HG03196 (cell line): Measurements from ENCODE around the gene CCL4L2.
"Not testable (repeated sequence)": the region's sequence is repeated elsewhere in the genome, so short reads cannot be mapped to it uniquely, and the experiment has no call there.

ENCODE experiments used
- ATAC-seq: cut with Tn5 transposase; IDR thresholded peaks from one replicate; pipeline ENCODE4 v1.9.1; 2021; ENCODE audit not compliant: unreplicated experiment

Gene CCL4L2

GRCh38 chr17:36210439-36211211 lies at the start of gene CCL4L2:
Gene CCL4L2 (plus strand): TSS chr17:36211063.
- peak; percentile 56 for ATAC-seq

- not testable (repeated sequence) for ATAC-seq
Observed at GRCh38 chr17:36168836-36169235, 42.0 kb upstream of the CCL4L2 start.

GRCh38 chr17:36176536-36176935 lies 34.3 kb upstream of the CCL4L2 start, which contains the start of gene TBC1D3B:
Gene TBC1D3B (minus strand): TSS chr17:36176636. CDS start chr17:36175050, 1,586 bp downstream.
- not testable (repeated sequence) for ATAC-seq

GRCh38 chr17:36181446-36182175 lies 29.3 kb upstream of the CCL4L2 start:
- ATAC-seq, result not testable (repeated sequence)

GRCh38 chr17:36182176-36183000 lies 28.5 kb upstream of the CCL4L2 start:
- ATAC-seq, result no peak

- ATAC-seq, result no peak
Observed at GRCh38 chr17:36183001-36183971, 27.6 kb upstream of the CCL4L2 start.

- no peak for ATAC-seq
Observed at GRCh38 chr17:36184023-36184765, 26.7 kb upstream of the CCL4L2 start.

GRCh38 chr17:36185416-36185815 lies 25.4 kb upstream of the CCL4L2 start:
- no peak for ATAC-seq

- ATAC-seq, result not testable (repeated sequence)
Observed at GRCh38 chr17:36186810-36187763, 23.8 kb upstream of the CCL4L2 start.

- ATAC-seq, result not testable (repeated sequence)
Observed at GRCh38 chr17:36187943-36188665, 22.8 kb upstream of the CCL4L2 start.

- peak; percentile 64 for ATAC-seq
Observed at GRCh38 chr17:36188891-36189306, 22.0 kb upstream of the CCL4L2 start.

- not testable (repeated sequence) for ATAC-seq
Observed at GRCh38 chr17:36189993-36190392, 20.9 kb upstream of the CCL4L2 start.

- not testable (repeated sequence) for ATAC-seq
Observed at GRCh38 chr17:36190549-36191330, 20.1 kb upstream of the CCL4L2 start.

- ATAC-seq, result no peak
Observed at GRCh38 chr17:36193216-36193775, 17.6 kb upstream of the CCL4L2 start.

GRCh38 chr17:36194147-36194831 lies 16.6 kb upstream of the CCL4L2 start:
- ATAC-seq, result not testable (repeated sequence)
